Cerebellar nuclear complex (tissue), 1 donor: ENCODE results near the gene BCL2L13.

ENCODE experiments used
- DNase-seq, 2 experiments: peaks; one replicate each; lab custom pipeline; 2025; lab: John Stamatoyannopoulos, UW

BCL2L13 gene

DNA sequence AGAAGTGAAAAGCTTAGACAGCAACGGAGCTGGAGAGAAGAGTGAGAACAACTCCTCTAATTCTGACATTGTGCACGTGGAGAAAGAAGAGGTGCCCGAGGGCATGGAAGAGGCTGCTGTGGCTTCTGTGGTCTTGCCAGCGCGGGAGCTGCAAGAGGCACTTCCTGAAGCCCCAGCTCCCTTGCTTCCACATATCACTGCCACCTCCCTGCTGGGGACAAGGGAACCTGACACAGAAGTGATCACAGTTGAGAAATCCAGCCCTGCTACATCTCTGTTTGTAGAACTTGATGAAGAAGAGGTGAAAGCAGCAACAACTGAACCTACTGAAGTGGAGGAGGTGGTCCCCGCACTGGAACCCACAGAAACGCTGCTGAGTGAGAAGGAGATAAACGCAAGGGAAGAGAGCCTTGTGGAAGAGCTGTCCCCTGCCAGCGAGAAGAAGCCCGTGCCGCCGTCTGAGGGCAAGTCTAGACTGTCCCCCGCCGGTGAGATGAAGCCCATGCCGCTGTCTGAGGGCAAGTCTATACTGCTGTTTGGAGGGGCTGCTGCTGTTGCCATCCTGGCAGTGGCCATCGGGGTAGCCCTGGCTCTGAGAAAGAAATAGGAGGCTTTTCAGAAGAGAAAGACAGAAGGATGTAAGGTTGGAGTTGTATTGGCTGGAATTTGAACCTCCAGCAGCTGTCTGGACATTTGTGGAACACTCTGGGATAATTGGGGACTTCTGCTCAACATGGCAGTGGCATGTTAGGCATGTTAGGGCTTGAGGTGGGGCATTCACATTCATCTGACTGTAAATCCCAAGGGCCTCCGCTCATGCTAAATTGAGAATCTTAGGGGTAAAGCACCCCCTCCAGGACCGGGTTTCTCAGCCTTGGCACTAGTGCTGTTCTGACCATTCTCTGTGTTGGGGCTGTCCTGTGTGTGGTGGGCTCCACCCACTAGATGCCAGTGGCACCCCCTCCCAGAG lies 88.7 kb downstream of the BCL2L13 start:
- DNase-seq: no peak

DNA sequence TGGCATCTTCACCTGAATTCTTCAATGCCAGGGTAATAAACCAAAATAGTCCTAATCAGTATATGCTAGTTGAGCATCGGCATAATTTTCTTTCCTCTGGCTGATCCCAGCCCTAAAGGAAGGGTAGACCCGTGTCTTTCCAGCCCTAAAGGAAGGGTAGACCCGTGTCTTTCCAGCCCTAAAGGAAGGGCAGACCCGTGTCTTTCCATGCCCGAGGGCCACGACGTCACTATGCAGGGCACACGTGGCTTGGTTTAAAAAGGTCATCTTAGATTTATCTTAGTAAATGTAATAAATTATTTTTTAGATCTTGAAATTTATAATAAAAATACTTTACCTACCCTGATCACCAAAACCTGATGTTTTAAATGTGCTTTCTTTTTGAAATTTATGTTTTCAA lies 90.2 kb downstream of the BCL2L13 start:
- DNase-seq: no peak

DNA sequence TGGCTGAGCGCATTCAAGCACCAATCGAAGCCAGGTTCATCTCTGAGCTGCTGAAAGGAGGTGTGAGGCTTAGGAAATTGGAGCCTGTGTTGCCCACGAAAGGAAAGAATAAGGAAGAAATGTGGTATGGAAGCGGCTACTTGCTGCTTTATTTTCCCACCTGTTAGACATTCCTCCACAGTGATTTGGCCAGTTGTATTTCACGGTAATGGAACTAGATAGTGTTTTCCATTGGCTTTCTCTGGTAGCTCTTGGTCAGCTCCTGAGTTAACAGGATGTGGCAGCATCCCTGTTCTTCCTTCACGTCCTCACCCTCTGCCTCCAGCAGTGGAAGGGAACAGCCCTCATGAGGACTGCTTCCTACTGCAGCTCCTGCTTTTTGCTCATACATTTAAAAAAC lies 91.0 kb downstream of the BCL2L13 start:
- no peak for DNase-seq

DNA sequence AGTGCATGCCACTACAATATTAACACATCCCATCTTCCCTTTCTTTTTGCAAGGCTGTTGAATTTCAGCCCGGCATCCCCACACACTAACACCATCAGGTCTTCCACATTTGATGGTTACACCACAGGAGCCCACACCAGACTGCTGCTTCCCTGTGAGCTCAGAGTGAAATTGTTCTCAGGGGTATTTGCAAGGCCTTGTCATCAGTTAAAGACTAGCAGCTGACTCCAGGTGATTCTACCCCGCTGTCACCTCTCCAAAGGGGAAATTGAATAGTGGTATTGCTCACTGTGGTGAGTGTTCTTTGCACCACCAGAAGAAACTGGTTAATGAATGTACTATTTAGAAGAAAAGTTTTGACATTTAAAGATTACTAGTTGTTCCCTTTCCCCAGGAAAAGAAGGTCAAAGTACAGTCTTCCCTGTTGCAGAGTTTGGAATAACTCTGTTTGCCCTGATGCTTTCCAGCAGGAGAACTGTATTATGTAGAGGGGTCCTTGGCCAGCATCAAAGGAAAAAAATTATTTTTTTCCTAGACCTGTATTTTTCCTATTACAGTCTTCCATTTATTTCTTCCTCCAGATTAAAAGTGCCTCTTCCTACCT lies 93.8 kb downstream of the BCL2L13 start:
- no peak for DNase-seq

DNA sequence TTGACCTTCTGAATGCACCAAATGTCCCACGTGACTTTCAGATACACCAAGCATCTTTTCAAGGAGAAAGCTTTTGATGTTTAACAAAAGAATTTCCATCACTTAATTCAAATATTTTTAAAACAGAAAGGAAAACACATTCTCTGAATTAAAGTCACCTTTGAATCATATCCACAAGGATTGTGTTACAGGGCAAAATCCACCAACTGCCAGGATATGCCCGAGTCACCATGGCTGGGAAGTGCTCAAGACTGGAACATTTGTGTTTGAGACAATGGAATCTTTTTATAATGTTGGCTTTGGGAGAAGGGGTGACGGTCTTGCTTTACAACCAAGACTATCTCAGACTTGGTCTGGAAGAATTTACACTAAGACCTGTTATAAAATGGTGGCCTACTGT lies 94.9 kb downstream of the BCL2L13 start:
- no peak for DNase-seq

DNA sequence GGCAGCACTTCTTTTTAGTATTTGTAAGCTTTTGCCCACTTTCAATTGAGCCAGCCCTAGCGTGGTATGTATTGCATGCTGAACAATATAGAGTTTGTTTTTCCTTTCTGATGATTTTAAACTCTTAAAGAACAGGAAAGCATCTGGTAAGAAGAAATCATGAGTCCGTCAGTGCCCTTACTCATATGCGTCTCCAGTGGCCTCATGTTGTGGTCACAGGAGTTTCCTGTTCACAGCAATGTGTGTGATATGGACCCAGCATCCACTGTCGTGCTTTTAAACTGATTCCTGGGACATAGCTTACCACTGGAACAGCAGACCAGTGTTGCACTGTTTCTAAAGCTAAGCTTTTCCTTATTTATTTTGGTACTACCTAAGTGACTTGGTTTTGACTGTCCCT lies 95.6 kb downstream of the BCL2L13 start:
- DNase-seq: no peak

DNA sequence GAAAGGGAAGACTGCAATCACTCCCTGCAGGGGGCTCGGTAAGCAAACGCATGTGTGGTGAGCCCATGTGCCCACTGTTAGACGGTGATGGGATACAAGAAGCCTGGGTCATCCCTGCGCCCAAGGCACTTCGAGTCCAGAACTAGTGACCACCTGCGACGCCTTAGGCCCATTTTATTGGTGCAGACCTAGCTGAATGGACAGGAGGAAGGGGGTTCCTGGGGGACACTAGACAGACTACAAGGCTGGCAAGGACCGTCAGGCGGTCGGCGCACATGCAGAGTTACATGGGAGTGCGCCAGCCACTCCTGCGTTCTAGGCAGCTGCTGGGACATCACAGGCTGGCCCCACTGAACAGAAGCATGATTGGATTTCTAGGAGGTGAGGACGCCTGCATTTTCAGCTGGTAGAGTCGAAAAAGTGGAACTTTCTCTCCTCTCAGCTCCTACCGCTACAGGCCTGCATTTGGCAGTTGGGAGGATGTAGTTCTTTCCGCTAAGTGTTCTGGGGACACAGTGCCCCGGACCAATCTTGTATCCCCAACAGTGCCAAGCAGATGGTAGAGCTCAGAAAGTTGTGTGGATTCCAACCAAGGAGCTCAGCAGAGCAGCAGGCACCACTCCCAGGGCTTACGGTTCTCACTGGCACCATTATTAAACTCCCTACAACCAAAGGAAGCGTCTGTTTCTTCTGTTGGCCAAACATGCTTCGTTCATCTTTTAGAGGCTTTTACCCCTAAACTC lies 100.0 kb downstream of the BCL2L13 start:
- DNase-seq: peak in 1 of 2 experiments; percentile 68

DNA sequence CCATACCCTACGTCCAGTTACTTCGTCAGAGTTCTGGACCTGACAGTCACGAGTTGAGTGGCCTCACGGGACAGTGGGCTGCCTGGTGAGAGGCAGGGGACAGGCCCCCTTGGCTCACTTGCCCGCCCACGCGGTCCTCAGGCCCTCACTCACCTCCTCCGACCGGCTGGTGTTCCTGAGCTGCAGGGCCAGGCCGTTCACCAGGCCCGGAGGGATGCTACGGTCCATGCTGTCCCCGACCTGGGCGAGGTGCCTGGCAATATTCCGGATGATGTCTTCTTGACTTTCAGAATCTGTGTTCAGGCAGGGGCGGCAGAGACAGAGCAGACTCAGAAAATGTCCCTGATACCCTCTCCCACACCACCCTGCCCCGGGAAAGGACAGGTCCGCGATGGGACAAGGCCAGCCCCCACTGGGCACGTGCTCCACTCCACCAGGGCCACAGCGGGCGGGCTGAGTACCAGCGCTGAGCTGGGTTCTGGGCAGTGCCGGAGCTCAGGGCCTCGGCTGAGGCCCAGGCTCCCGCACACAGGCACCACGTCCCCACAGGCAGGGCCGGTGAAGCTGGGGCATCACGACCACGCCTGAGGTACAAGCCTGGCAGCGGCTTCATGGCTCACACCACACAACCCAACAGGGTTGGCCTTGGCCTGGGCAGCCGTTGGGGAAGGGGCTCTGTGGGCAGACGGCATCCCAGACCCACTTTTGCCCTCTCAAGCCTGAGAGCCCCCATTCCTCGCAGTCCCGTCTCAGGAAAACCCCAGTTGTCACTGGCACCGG lies 100.8 kb downstream of the BCL2L13 start:
- no peak for DNase-seq

DNA sequence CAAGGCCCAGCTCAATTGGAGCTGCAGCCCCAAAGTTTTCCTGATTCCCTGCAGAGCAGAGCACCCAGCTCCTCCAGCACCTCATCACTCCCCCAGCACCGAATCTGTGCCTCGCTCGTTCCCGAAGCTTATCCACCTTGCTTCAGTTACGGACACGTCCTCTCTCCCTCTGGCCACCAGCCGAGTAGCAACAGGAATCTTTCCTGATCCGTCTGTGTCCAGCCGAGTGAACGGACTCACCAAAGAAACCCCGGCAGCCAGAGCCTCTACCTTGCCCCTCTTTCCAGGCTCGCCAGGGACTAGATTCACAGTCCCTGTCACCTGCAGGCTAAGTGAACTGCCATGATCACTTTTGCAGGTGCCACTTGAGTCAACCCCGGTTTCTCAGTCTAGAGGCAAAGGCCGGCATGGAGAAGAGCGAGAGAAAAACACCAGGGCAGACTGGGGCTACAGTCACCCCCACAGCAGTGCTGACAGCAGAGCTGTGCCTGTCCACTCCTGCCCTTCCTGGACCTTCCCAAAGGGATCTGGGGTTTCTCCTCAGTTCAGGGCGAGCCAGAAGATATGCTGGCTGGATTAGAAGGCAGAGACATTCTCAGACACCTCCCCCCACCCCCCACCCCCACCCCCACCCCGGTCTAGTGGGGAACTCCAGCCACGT lies 103.4 kb downstream of the BCL2L13 start:
- no peak for DNase-seq

DNA sequence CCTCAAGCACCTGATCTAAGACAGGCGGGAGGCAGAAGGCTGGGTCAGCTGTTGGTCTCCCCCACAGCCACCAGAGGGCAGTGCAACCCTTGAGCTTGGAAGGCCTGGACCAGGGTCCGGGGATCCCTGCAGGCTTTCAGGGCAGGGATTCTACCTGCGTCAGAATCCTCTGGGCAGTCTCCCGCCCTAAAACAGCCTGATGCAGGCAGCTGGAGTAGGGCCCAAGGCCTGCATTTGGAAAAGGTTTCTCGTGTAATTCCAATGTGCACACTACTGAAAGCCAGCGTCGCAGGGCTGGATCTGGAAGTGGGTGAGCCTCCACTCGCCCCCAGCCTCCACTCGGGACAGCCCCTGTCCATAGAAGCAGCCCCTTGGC lies 104.0 kb downstream of the BCL2L13 start:
- peak in 1 of 2 experiments; percentile 78 for DNase-seq

DNA sequence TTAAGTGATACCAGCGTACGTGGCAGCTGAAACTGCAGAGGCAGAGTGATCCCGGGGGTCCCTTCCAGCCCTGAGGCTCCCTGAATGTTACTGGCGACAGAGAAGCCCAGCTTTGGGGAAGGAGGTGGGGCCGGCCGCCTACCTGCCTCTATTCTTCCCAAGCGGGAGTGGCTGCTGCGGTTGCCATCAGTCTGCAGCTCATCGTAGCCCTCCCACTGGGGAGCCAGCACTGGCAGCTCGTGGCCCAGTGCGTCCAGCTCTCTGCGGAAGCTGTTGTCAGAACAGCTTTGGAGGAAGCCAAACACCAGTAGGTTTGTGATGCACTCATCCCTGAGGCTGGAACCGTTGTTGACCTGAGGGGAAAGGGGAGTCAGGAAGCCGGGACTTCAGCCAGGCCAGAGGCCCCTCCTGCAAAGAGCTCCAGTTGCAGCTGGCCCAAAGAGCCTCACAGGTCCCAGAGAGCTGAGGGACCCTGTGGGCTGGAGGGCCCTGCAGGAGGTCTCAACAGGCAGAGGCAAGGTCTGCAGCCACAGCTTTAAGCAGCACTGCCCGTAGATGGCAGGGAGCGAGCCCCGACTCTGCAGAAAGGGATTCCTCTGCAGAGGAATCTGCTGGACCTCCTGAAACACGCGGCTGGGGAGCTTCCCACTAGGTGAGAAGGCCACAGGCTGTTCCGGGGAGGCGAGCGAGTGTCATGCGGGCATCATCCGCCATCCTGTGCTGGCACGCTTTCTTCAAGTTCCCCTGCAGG lies 105.3 kb downstream of the BCL2L13 start:
- no peak for DNase-seq

DNA sequence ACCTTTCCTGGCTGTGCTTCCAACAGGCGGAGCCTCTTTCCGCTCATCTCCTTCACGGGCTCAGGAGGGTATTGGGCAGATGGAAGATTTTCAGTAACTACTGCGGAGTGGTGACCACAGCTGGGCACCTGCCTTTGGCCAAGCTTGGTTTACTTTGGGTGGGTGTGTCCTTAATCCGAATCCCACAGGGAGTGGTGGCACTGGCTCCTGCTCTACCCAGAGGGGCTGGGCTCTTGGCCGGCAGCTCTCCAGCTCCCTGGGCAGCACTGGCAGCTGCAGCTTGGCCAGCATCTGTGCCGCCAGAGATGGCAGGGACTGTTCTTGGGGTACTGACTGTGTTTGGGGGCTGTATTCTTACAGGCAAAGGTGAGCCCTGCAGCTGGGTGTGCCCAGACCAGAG lies 105.9 kb downstream of the BCL2L13 start:
- DNase-seq: no peak

DNA sequence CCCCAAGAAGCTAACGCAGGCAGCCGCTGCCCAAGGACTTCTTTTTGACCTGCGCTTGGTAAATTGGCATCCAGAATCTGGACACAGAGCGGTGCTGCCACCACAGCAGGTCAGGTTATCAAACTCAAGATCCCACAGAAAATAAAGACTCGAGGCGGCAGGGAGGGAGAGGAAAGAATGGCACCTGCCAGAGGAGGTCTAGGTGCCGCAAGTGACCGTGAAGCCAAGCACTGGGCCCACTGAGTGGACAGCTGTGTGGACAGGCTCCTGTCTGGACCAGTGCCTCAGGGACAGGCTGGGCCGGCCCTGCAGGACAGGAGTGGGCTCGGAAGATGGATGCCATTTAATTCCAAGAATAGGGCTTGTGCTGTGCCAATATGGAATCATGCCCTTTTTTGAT lies 108.4 kb downstream of the BCL2L13 start:
- no peak for DNase-seq

DNA sequence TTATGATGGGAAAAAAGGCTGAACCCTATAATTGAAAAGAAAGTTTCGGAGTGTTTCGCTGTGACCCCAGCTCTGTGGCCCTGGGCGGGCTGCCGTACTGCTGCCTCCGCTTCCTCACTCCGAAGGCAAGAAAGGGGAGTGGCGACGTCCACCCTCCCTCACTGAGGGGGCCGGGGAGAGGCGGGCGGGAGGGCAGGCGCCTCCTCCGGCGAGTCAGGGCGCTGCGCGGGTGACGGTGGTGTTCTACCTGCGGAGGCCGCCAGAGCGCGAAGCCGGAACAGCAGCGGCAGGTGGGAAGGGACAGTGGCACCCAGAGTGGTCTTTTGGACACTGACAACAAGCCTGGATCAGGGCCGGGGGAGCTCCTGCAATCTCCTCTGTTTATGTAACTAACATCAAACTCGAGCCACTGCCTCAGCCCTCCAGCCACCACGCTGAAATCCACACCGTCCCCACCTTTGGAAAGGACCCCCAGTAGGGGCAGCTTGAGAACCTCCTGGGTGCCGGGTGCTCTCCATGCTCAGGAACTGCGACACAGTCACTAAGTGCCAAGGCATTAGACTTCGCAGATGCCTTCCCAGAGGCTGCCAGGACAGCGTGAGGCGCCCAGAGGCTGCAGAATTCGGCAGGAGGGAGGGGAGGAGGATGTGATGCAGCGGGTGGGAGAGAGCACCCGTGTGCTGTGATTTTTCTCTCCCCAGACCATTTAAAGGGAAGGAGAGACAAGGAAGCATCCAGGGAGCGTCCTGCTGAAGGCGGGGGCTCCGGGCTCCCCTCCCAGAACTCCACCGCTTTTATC lies 110.2 kb downstream of the BCL2L13 start:
- no peak for DNase-seq

DNA sequence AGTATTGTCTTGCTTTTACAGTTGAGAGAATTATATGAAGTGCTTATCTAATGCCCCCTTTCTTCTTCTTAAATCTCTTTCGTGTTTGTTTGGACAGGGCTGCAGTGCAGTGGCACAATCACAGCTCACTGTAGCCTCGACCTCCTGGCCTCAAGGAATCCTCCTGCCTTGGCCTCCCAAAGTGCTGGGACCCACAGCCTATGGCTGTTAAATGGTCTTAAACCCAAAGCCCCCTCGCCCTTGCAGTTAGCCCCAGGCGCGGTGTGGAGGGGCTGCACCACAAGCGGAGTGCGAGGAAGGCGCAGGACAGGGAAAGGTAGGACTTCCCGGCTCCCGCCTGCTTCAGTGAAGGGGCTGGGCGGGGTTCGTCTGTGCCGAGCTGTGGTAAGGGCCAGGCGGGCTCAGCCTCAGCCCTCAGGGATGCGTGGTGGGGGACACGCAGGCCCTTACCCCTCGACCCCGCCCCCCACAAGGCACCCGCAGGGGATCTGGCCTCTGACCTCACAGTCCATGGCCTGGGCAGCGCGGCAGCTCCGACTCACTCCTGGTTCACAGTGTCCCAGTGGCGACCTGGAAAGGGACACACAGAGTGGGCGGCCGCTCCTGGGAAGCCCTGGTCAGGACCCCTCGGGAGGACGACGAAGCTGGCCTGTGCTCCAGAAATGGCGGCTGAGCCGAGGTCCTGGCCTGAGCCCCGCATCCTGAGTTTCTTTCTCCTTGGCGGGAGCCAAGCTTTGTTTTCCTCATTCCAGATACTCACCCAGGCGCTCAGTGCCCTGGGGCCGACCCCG lies 111.2 kb downstream of the BCL2L13 start:
- no peak for DNase-seq

DNA sequence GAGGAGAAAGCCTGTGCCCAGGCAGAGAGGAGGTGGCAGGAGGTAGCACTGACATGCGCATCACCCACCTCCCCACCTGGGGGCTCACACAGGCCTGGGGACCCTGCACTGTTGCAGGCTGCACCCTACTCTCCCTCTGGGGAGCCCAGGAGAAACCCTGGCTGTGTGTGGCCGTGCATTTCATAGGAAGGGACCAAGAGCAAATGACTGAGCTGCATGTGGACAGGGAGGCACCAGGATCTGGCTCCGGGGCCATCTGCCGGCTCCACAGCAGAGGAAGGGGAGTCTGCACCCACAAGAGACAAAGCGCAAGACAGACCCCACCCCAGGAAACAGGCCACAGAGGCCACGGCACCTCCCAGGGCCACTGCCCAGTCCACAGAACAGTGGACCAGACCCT lies 113.0 kb downstream of the BCL2L13 start:
- no peak for DNase-seq

DNA sequence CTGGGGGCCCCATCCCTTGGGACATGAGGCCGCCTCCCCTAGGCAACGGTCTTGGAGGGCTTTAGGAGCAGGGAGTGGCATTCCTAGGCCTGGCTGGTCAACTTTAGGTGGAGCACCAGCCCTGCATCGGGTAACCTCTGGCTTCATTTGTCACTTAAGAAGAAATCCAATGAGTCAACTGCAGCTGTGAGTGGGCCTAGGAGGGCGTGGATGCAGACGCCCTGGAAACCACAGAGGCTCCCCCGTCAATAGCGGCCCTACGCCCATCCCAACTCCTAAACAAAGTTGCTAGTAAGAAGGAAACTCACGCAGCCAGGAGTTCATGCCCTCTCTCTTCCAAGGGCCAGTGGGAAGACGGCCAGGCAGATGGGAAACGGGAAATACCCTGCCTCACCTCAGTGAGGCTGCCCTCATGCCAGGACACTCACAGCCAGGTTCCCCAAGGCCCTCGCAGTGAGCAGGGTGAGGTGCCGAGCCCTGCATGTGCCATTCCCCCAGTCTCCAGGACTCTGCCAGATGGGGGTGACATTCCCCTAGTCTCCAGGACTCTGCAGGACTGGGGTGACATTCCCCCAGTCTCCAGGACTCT lies 114.9 kb downstream of the BCL2L13 start:
- no peak for DNase-seq

DNA sequence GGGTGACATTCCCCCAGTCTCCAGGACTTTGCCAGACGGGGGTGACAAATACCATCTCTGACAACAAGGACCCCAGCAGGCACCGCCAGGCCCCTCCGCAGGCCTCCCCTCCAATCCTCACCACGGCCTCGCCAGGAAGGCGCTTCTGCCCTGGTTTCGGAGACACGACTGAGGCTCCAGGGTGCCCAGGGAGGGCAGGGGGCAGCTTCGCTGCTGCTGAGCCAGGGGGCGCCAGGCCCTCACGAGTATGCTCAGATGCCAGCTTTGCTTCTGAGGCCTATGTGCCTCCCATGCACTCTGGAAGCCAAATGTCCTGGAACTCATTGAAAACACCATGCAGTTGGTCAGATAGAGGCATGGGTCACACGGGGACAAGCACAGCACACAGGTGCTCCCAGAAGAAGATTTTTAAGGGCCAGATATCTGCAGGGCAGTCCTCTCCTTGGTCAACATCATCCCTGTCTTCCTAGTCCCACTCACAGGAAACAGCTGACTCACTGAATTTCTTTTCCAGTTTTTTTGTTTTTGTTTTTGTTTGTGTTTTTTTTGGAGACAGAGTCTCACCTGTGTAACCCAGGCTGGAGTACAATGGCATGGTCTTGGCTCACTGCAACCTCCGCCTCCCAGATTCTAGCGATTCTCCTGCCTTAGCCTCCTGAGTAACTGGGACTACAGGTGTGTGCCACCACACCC lies 115.8 kb downstream of the BCL2L13 start:
- no peak for DNase-seq
